ENCODE results near the gene RAB7A. TPM values are rescaled to one million over a fixed set of nuclear protein-coding genes. Genes with fewer than 3 reads are reported as not detected.
"Not testable (repeated sequence)": the region's sequence is repeated elsewhere in the genome, so short reads cannot be mapped to it uniquely, and the experiment has no call there.

Gene RAB7A
- total and polyA plus RNA-seq, 7 donors = 206 to 410 (median 316) TPM

DNA sequence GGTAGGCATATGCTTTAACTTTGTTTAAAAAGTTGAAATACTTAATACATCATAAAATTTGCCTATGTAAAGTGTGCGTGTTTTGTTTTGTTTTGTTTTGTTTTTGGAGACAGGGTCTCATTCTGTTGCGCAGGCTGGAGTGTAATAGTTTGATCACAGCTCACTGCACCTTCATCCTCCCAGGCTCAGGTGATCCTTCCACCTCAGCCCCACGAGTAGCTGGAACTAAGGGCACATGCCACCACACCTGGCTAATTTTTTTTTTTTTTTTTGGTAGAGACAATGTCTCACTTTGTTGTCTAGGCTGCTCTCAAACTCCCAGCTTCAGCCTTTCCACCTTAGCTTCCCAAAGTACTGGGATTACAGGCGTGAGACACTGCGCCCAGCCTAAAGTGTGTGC lies 42.5 kb downstream of the RAB7A start:
- peak overlapping the region; percentile 79 for H3K27ac ChIP-seq
- TF ChIP-seq, protein P1, sequence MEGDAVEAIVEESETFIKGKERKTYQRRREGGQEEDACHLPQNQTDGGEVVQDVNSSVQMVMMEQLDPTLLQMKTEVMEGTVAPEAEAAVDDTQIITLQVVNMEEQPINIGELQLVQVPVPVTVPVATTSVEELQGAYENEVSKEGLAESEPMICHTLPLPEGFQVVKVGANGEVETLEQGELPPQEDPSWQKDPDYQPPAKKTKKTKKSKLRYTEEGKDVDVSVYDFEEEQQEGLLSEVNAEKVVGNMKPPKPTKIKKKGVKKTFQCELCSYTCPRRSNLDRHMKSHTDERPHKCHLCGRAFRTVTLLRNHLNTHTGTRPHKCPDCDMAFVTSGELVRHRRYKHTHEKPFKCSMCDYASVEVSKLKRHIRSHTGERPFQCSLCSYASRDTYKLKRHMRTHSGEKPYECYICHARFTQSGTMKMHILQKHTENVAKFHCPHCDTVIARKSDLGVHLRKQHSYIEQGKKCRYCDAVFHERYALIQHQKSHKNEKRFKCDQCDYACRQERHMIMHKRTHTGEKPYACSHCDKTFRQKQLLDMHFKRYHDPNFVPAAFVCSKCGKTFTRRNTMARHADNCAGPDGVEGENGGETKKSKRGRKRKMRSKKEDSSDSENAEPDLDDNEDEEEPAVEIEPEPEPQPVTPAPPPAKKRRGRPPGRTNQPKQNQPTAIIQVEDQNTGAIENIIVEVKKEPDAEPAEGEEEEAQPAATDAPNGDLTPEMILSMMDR (IDR thresholded peaks at IDR 0.05) = no peak
- no peak for ATAC-seq
- peaks cover 0 to 9% of the 10 kb centered on the region in 2 donors for H3K36me3 ChIP-seq (ENCODE audit: insufficient read depth in 1 of 2, low read depth in 1 of 2)
- DNase-seq = no peak
- H3K27me3 ChIP-seq (ENCODE audit: insufficient read depth in 3 of 3, low read length in 2 of 3) = no peaks in the 10 kb centered on the region
- no peaks in the 10 kb centered on the region for H3K9me3 ChIP-seq
- H3K4me1 ChIP-seq = peaks cover 66% of the 10 kb centered on the region
- WGBS, 3 donors = 68 to 82% (median 74%) methylated on average over 5 of the region's 5 CpGs
- H3K4me3 ChIP-seq = no peak overlapping the region
- intact Hi-C loops (cut with DNase I) = loop anchor here in 1 of 2 donors (5.0 kb wide), 1 partner anchor 36 kb away; no protein-coding TSS in a partner anchor

GRCh38 chr3:128770387-128770786 lies 44.4 kb downstream of the RAB7A start:
- DNase-seq (no peak), ATAC-seq (peak; percentile 83 to 86 (median 84))
- 31 to 68% (median 33%) methylated on average over 4 of the region's 4 CpGs for whole genome bisulfite sequencing, 3 donors
- H3K4me1 ChIP-seq = peaks cover 75% of the 10 kb centered on the region
- H3K4me3 ChIP-seq = peak overlapping the region; percentile 5
- H3K36me3 ChIP-seq (ENCODE audit: insufficient read depth in 1 of 2, low read depth in 1 of 2) = no peaks in the 10 kb centered on the region
- no peaks in the 10 kb centered on the region for H3K27me3 ChIP-seq (ENCODE audit: insufficient read depth in 3 of 3, low read length in 2 of 3)
- TF ChIP-seq, protein P1 (IDR thresholded peaks at IDR 0.05) = no peak
- H3K27ac ChIP-seq = peak overlapping the region; percentile 79
- intact Hi-C loops (cut with DNase I) = no loop called here
- no peaks in the 10 kb centered on the region for H3K9me3 ChIP-seq

DNA sequence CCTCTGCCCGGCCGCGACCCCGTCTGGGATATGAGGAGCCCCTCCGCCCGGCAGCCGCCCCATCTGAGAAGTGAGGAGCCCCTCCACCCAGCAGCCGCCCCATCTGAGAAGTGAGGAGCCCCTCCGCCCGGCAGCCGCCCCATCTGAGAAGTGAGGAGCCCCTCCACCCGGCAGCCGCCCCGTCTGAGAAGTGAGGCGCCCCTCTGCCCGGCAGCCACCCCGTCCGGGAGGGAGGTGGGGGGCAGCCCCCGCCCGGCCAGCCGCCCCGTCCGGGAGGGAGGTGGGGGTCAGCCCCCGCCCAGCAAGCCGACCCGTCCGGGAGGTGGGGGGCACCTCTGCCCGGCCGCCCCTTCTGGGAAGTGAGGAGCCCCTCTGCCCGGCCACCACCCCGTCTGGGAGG lies 47.2 kb downstream of the RAB7A start:
- H3K27ac ChIP-seq; DNase-seq; intact Hi-C loops (cut with DNase I); H3K36me3 ChIP-seq (ENCODE audit: insufficient read depth in 1 of 2, low read depth in 1 of 2); H3K27me3 ChIP-seq (ENCODE audit: insufficient read depth in 3 of 3, low read length in 2 of 3); H3K9me3 ChIP-seq; H3K4me3 ChIP-seq; ATAC-seq: not testable (repeated sequence)
- H3K4me1 ChIP-seq = peaks cover 80% of the 10 kb centered on the region
- WGBS, 3 donors = 94 to 98% (median 98%) methylated on average over 5 to 31 of the region's 31 CpGs

- H3K27me3 ChIP-seq (ENCODE audit: insufficient read depth in 3 of 3, low read length in 2 of 3); H3K4me3 ChIP-seq; intact Hi-C loops (cut with DNase I); DNase-seq; H3K27ac ChIP-seq; ATAC-seq; H3K9me3 ChIP-seq; H3K36me3 ChIP-seq (ENCODE audit: insufficient read depth in 1 of 2, low read depth in 1 of 2): not testable (repeated sequence)
- WGBS, 3 donors = 84 to 93% (median 87%) methylated on average over 4 to 6 of the region's 6 CpGs
- H3K4me1 ChIP-seq = peaks cover 80% of the 10 kb centered on the region
Observed at GRCh38 chr3:128773592-128773991, 47.6 kb downstream of the RAB7A start.

GRCh38 chr3:128775241-128775640 lies 49.3 kb downstream of the RAB7A start:
- WGBS, 3 donors = 80 to 89% (median 82%) methylated on average over 3 of the region's 3 CpGs

More at GRCh38 chr3:128775241-128775640, 49.3 kb downstream of the RAB7A start:
- DNase-seq = no peak
- ATAC-seq = no peak
- TF ChIP-seq, protein P1 (IDR thresholded peaks at IDR 0.05) = no peak
- H3K9me3 ChIP-seq = no peaks in the 10 kb centered on the region
- intact Hi-C loops (cut with DNase I) = no loop called here
- H3K36me3 ChIP-seq (ENCODE audit: insufficient read depth in 1 of 2, low read depth in 1 of 2) = no peaks in the 10 kb centered on the region
- peak overlapping the region; percentile 19 for H3K27ac ChIP-seq
- no peak overlapping the region for H3K4me3 ChIP-seq
- H3K27me3 ChIP-seq (ENCODE audit: insufficient read depth in 3 of 3, low read length in 2 of 3) = no peaks in the 10 kb centered on the region
- H3K4me1 ChIP-seq = peaks cover 78% of the 10 kb centered on the region

All from psoas muscle (tissue), 8 donors.